SK-N-SH (cell line): ENCODE results near the gene AGBL1. TPM values are rescaled to one million over a fixed set of nuclear protein-coding genes. Genes with fewer than 3 reads are reported as not detected.

Experiments used
- CTCF ChIA-PET: fragments of 300-600, 350-600 bp; formaldehyde crosslinking; extraction: SDS; loops from one replicate; lab custom pipeline; 2021; lab: Yijun Ruan, JAX
- POLR2A ChIA-PET: fragments of 350-600 bp; sonication (Branson Sonifier 250); formaldehyde crosslinking; extraction: SDS; loops from one replicate; lab custom pipeline; 2020; ENCODE audit warnings: antibody characterized with exemption, inconsistent platforms; lab: Yijun Ruan, JAX
- DNase-seq: peaks from one replicate; pipeline ENCODE4 v3.0.0; 2012
- H2AFZ ChIP-seq: fragments of 200-600 bp; sonication (generic); 2 replicates; pipeline ENCODE4 v1.8.1; 2016; ENCODE audit warnings: antibody characterized with exemption, mild to moderate bottlenecking, low read depth
- H3F3A ChIP-seq: fragments of 200-600 bp; sonication (generic); replicated peaks from 2 replicates; pipeline ENCODE3; 2016; ENCODE audit warnings: antibody characterized with exemption, mild to moderate bottlenecking; ENCODE audit not compliant: insufficient read depth
- H3K27ac ChIP-seq, 2 experiments: fragments of 200-500 bp in 1 of 2; fragments of 200-600 bp in 1 of 2; sonication (Bioruptor generic) in 1 of 2; sonication (generic), shearing (Covaris generic) in 1 of 2; 2 replicates each; pipeline versions ENCODE4 v1.5.1 to v1.6.1; 2014 to 2016; ENCODE audit warnings: low read depth in 2 of 2, inconsistent platforms in 1 of 2, low read length in 1 of 2, mild to moderate bottlenecking in 1 of 2, mixed read lengths in 1 of 2
- H3K27me3 ChIP-seq: fragments of 200-600 bp; sonication (generic), shearing (Covaris generic); 2 replicates; pipeline ENCODE4 v1.6.1; 2016; ENCODE audit warnings: mixed run types; ENCODE audit not compliant: insufficient read depth
- H3K36me3 ChIP-seq, 2 experiments: fragments of 200-500 bp in 1 of 2; fragments of 200-600 bp in 1 of 2; sonication (Bioruptor generic) in 1 of 2; sonication (generic) in 1 of 2; replicated peaks in 1 of 2; 2 replicates each; pipeline versions ENCODE3 to v1.5.1; 2014 to 2016; ENCODE audit warnings: low read length in 1 of 2, mild to moderate bottlenecking in 1 of 2; ENCODE audit not compliant: insufficient read depth in 2 of 2, control insufficient read depth in 1 of 2
- H3K4me1 ChIP-seq, 2 experiments: fragments of 200-500 bp in 1 of 2; fragments of 200-600 bp in 1 of 2; sonication (Bioruptor generic) in 1 of 2; sonication (generic), shearing (Covaris generic) in 1 of 2; 2 replicates each; pipeline versions ENCODE4 v1.5.1 to v1.6.1; 2014 to 2016; ENCODE audit warnings: low read depth in 1 of 2, low read length in 1 of 2, mixed run types in 1 of 2; ENCODE audit not compliant: insufficient read depth in 2 of 2, control insufficient read depth in 1 of 2
- H3K4me2 ChIP-seq: fragments of 200-600 bp; sonication (generic), shearing (Covaris generic); 2 replicates; pipeline ENCODE4 v1.6.1; 2017; ENCODE audit warnings: mixed run types
- H3K4me3 ChIP-seq, 2 experiments: fragments of 200-500 bp in 1 of 2; fragments of 200-600 bp in 1 of 2; sonication (Bioruptor generic) in 1 of 2; sonication (generic), shearing (Covaris generic) in 1 of 2; 2 replicates each; pipeline versions ENCODE4 v1.5.1 to v1.8.1; 2014 to 2016; ENCODE audit warnings: low read depth in 2 of 2, inconsistent platforms in 1 of 2, low read length in 1 of 2, mild to moderate bottlenecking in 1 of 2, mixed read lengths in 1 of 2, moderate library complexity in 1 of 2
- H3K79me2 ChIP-seq: fragments of 200-600 bp; sonication (generic); 2 replicates; pipeline ENCODE4 v1.8.1; 2017; ENCODE audit warnings: mild to moderate bottlenecking; ENCODE audit not compliant: insufficient read depth
- H3K9ac ChIP-seq: fragments of 200-600 bp; sonication (generic); 2 replicates; pipeline ENCODE4 v1.6.1; 2017; ENCODE audit warnings: mixed run types
- H3K9me2 ChIP-seq: fragments of 200-600 bp; sonication (generic); 2 replicates; pipeline ENCODE4 v1.6.1; 2017; ENCODE audit warnings: mixed run types
- H3K9me3 ChIP-seq: fragments of 200-600 bp; sonication (generic); 2 replicates; pipeline ENCODE4 v1.6.1; 2017; ENCODE audit warnings: mixed run types, mild to moderate bottlenecking, moderate library complexity
- H4K20me1 ChIP-seq: fragments of 200-600 bp; sonication (generic); 2 replicates; pipeline ENCODE4 v1.6.1; 2017; ENCODE audit warnings: mild to moderate bottlenecking, mixed run types; ENCODE audit not compliant: insufficient read depth
- CHD2 ChIP-seq: fragments of 150-350 bp; IDR thresholded peaks from 2 replicates; pipeline ENCODE4 v1.6.1; 2018; ENCODE audit warnings: low read length; ENCODE audit not compliant: partially characterized antibody
- ELF1 ChIP-seq: IDR thresholded peaks from 2 replicates; pipeline ENCODE4 v1.4.0; 2012
- FOSL2 ChIP-seq: IDR thresholded peaks from 2 replicates; pipeline ENCODE4 v1.4.0; 2012; ENCODE audit warnings: low read depth, mild to moderate bottlenecking, moderate library complexity, borderline replicate concordance
- FOXJ3 ChIP-seq: sonication (generic); formaldehyde crosslinking; IDR thresholded peaks from 2 replicates; pipeline ENCODE4 v1.5.1; 2020; ENCODE audit warnings: mild to moderate bottlenecking, missing genetic modification reagents
- GABPA ChIP-seq: IDR thresholded peaks from 2 replicates; pipeline ENCODE4 v1.4.0; 2012; ENCODE audit warnings: low read depth, mild to moderate bottlenecking
- GATA2 ChIP-seq: sonication (generic); formaldehyde crosslinking; IDR thresholded peaks from 2 replicates; pipeline ENCODE4 v1.5.0; 2020; ENCODE audit warnings: mild to moderate bottlenecking, missing genetic modification reagents
- JUND ChIP-seq: IDR thresholded peaks from 2 replicates; pipeline ENCODE4 v1.4.0; 2012
- MAX ChIP-seq: IDR thresholded peaks from 2 replicates; pipeline ENCODE4 v1.4.0; 2012; ENCODE audit warnings: low read depth
- MXI1 ChIP-seq: IDR thresholded peaks from 2 replicates; pipeline ENCODE4 v1.6.1; 2012; ENCODE audit warnings: mild to moderate bottlenecking, low read depth, low read length, improper control_type of control experiment
- NFIC ChIP-seq: IDR thresholded peaks from 2 replicates; pipeline ENCODE4 v1.4.0; 2012; ENCODE audit warnings: borderline replicate concordance
- NRF1 ChIP-seq: IDR thresholded peaks from 2 replicates; pipeline ENCODE4 v1.6.1; 2012; ENCODE audit warnings: low read depth, mild to moderate bottlenecking, low read length
- POLR2AphosphoS5 ChIP-seq: IDR thresholded peaks from 2 replicates; pipeline ENCODE4 v1.6.1; 2012; ENCODE audit warnings: low read depth, low read length
- RAD21 ChIP-seq: IDR thresholded peaks from 2 replicates; pipeline ENCODE4 v1.6.1; 2012; ENCODE audit warnings: mild to moderate bottlenecking, low read length
- RCOR1 ChIP-seq: fragments of 150-350 bp; IDR thresholded peaks from 2 replicates; pipeline ENCODE4 v1.6.1; 2017; ENCODE audit warnings: antibody characterized with exemption, low read length
- REST ChIP-seq: IDR thresholded peaks from 2 replicates; pipeline ENCODE4 v1.6.1; 2012; ENCODE audit warnings: mild to moderate bottlenecking, low read depth, low read length, moderate library complexity
- RXRA ChIP-seq: IDR thresholded peaks from 2 replicates; pipeline ENCODE4 v1.4.0; 2012; ENCODE audit warnings: low read depth, mild to moderate bottlenecking, borderline replicate concordance
- SMC3 ChIP-seq: IDR thresholded peaks from 2 replicates; pipeline ENCODE4 v1.6.1; 2012; ENCODE audit warnings: low read depth, low read length, improper control_type of control experiment
- TEAD4 ChIP-seq: IDR thresholded peaks from 2 replicates; pipeline ENCODE4 v1.4.0; 2012; ENCODE audit warnings: mild to moderate bottlenecking, borderline replicate concordance; ENCODE audit not compliant: insufficient read depth
- USF2 ChIP-seq: fragments of 150-350 bp; IDR thresholded peaks from 2 replicates; pipeline ENCODE4 v1.6.1; 2017; ENCODE audit warnings: antibody characterized with exemption, low read length, low read depth, borderline replicate concordance
- WGBS: methylation state at CpG from one replicate; pipeline ENCODE4 v1.1.6; 2017; ENCODE audit warnings: low lambda C conversion rate; 5-methylcytosine and 5-hydroxymethylcytosine counted together
- polyA plus RNA-seq, 3 experiments: library from polyadenylated mRNA; depleted of rRNA; stranded (reverse); fragments of >200 nt; gene quantifications; 2 replicates each; pipeline ENCODE4 v1.2.3, GENCODE V29; 2012

The AGBL1 gene
- polyA plus RNA-seq, 1 of the 3 experiments (the other 2 are of a cell fraction): not detected

- Histone ChIP-seq H3F3A (no peaks in the 10 kb centered on the region), H3K9me2 (no peaks in the 10 kb centered on the region), H3K4me1 (peaks cover 0 to 7% of the 10 kb centered on the region in 2 experiments; a peak in 1 of 4 replicates), H3K27ac (peak overlapping the region in 1 of 2 experiments; percentile 30; a peak in 1 of 4 replicates), H3K4me2 (no peak overlapping the region), H3K4me3 (no peak overlapping the region), H3K9me3 (no peaks in the 10 kb centered on the region), H3K36me3 (no peaks in the 10 kb centered on the region), H3K27me3 (no peaks in the 10 kb centered on the region), H3K79me2 (no peaks in the 10 kb centered on the region), H3K9ac (no peak overlapping the region), H4K20me1 (no peaks in the 10 kb centered on the region), H2AFZ (no peak overlapping the region)
- no peak for DNase-seq
- CTCF ChIA-PET: no interaction called here
- WGBS: 51% methylated on average over 4 of the region's 4 CpGs
- POLR2A ChIA-PET: no interaction called here
- 0 out of 2 replicates have a peak, but pooled peaks have one; percentile 9 for TF ChIP-seq RXRA
- peak; percentile 51; the same call in 1 of the 2 replicates for TF ChIP-seq NFIC
- TF ChIP-seq REST: no peak
- no peak for TF ChIP-seq JUND
These were observed 796.8 kb downstream of the AGBL1 start for GRCh38 chr15:86876387-86876944.

- 5% methylated on average over 2 of the region's 2 CpGs for WGBS
- no peaks in the 10 kb centered on the region for H4K20me1 ChIP-seq
- no peaks in the 10 kb centered on the region for H3F3A ChIP-seq
- no peaks in the 10 kb centered on the region for H3K27me3 ChIP-seq
- peak overlapping the region in 1 of 2 experiments; percentile 30; a peak in 1 of 4 replicates for H3K27ac ChIP-seq
- no peaks in the 10 kb centered on the region for H3K9me2 ChIP-seq
- ChIA-PET POLR2A (no interaction called here), CTCF (no interaction called here)
- H3K36me3 ChIP-seq: no peaks in the 10 kb centered on the region
- no peak overlapping the region for H2AFZ ChIP-seq
- no peak overlapping the region for H3K4me2 ChIP-seq
- H3K9me3 ChIP-seq: no peaks in the 10 kb centered on the region
- no peak overlapping the region for H3K9ac ChIP-seq
- H3K4me3 ChIP-seq: no peak overlapping the region
- peaks cover 0 to 7% of the 10 kb centered on the region in 2 experiments; a peak in 1 of 4 replicates for H3K4me1 ChIP-seq
- H3K79me2 ChIP-seq: no peaks in the 10 kb centered on the region
- DNase-seq: no peak
- no peak for TF ChIP-seq NRF1
- TF ChIP-seq REST: no peak
- no peak for TF ChIP-seq USF2
- peak; percentile 99 for TF ChIP-seq RXRA
- peak; percentile 58; the same call in 1 of the 2 replicates for TF ChIP-seq MAX
- no peak for TF ChIP-seq GABPA
- TF ChIP-seq FOXJ3: no peak
- peak; percentile 29 for TF ChIP-seq SMC3
- TF ChIP-seq CHD2: no peak
- peak; percentile 87 for TF ChIP-seq FOSL2
- no peak for TF ChIP-seq RCOR1
- peak; percentile 22; the same call in 1 of the 2 replicates for TF ChIP-seq RAD21
- peak; percentile 58; the same call in 1 of the 2 replicates for TF ChIP-seq ELF1
- peak; percentile 87 for TF ChIP-seq TEAD4
- peak; percentile 96 for TF ChIP-seq NFIC
- no peak for TF ChIP-seq GATA2
- TF ChIP-seq MXI1: no peak
- peak; percentile 67; the same call in 1 of the 2 replicates for TF ChIP-seq POLR2AphosphoS5
These were observed 797.5 kb downstream of the AGBL1 start for GRCh38 chr15:86877171-86877631.
